ENCODE data around the gene EFHD2.

DNA sequence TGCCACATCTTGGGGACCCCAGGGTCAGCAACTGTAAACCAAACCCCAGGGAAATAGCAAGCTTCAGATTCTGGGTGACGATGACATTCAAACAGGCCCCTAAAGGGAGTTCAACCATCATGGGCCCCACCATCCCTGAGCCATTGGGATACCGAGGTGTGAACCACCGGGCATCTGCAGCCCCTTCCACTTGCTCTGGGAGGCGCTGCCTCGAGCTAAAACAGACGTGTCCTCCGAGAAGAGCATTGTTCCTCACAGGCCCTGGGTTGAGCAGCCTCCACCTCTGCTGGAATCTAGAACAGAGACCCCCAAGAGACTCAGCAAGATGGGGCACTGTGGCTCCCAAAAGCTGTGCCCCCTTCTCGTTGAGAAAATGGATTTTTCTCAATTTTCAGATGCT, 19.0 kb upstream of the EFHD2 start:
- TF ChIP-seq, protein P1, sequence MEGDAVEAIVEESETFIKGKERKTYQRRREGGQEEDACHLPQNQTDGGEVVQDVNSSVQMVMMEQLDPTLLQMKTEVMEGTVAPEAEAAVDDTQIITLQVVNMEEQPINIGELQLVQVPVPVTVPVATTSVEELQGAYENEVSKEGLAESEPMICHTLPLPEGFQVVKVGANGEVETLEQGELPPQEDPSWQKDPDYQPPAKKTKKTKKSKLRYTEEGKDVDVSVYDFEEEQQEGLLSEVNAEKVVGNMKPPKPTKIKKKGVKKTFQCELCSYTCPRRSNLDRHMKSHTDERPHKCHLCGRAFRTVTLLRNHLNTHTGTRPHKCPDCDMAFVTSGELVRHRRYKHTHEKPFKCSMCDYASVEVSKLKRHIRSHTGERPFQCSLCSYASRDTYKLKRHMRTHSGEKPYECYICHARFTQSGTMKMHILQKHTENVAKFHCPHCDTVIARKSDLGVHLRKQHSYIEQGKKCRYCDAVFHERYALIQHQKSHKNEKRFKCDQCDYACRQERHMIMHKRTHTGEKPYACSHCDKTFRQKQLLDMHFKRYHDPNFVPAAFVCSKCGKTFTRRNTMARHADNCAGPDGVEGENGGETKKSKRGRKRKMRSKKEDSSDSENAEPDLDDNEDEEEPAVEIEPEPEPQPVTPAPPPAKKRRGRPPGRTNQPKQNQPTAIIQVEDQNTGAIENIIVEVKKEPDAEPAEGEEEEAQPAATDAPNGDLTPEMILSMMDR (IDR thresholded peaks at IDR 0.05): no peak
- no peak for TF ChIP-seq POLR2A (IDR thresholded peaks at IDR 0.05)

Data from body of pancreas (tissue), 4 donors.